GM12801 (cell line): ENCODE data around the gene PAM.

Experiments used
- CTCF ChIP-seq: IDR thresholded peaks from one replicate; pipeline ENCODE4 v1.5.1; 2011; ENCODE audit warnings: control low read depth; ENCODE audit not compliant: insufficient read length; ENCODE audit errors: extremely low read depth

PAM gene

GRCh38 chr5:102801371-102801770 is 46.3 kb downstream of the PAM start:
- no peak for TF ChIP-seq CTCF

GRCh38 chr5:102802708-102803458 is 47.8 kb downstream of the PAM start:
- TF ChIP-seq CTCF, result no peak

GRCh38 chr5:102807878-102808502 is 52.9 kb downstream of the PAM start:
- no peak for TF ChIP-seq CTCF

GRCh38 chr5:102809033-102809432 is 53.9 kb downstream of the PAM start:
- no peak for TF ChIP-seq CTCF

- no peak for TF ChIP-seq CTCF
These were observed 56.9 kb downstream of the PAM start for GRCh38 chr5:102811972-102812371.

GRCh38 chr5:102813740-102814139 is 58.6 kb downstream of the PAM start:
- TF ChIP-seq CTCF, result no peak

- TF ChIP-seq CTCF, result no peak
These were observed 60.0 kb downstream of the PAM start for GRCh38 chr5:102815084-102815483.
